Neural crest cell (in vitro differentiated cells): ENCODE results near the gene TK2. TPM values are rescaled to one million over a fixed set of nuclear protein-coding genes. Genes with fewer than 3 reads are reported as not detected.
"Not testable (repeated sequence)": the region's sequence is repeated elsewhere in the genome, so short reads cannot be mapped to it uniquely, and the experiment has no call there.

Source experiments
- DNase-seq: peaks from one replicate; pipeline ENCODE4 v3.0.0; 2021; ENCODE audit warnings: low read depth, mixed read lengths, low spot score
- H3K27ac Mint-ChIP-seq: one replicate; pipeline ENCODE4 v1.8.0; 2021; ENCODE audit warnings: mild to moderate bottlenecking, mixed read lengths; ENCODE audit not compliant: unreplicated experiment
- H3K27me3 Mint-ChIP-seq: 2 replicates; pipeline ENCODE4 v1.8.0; 2021; ENCODE audit warnings: low read depth, mild to moderate bottlenecking, mixed read lengths
- H3K36me3 Mint-ChIP-seq: 2 replicates; pipeline ENCODE4 v1.8.0; 2021; ENCODE audit warnings: low read depth, mild to moderate bottlenecking, mixed read lengths
- H3K4me1 Mint-ChIP-seq: 2 replicates; pipeline ENCODE4 v1.8.0; 2021; ENCODE audit warnings: mixed read lengths
- H3K4me3 Mint-ChIP-seq: one replicate; pipeline ENCODE4 v1.8.0; 2021; ENCODE audit warnings: mild to moderate bottlenecking, mixed read lengths
- H3K9me3 Mint-ChIP-seq: 2 replicates; pipeline ENCODE4 v1.8.0; 2021; ENCODE audit warnings: mixed read lengths
- total RNA-seq: library from RNA; stranded (reverse); gene quantifications from 2 replicates; pipeline ENCODE4 v1.2.1, GENCODE V29; 2021
- TF ChIP-seq, protein P1 (sequence below): fragments of 200-600 bp; sonication (generic); conservative IDR thresholded peaks from 2 replicates; pipeline ENCODE4 v1.5.0; 2021; ENCODE audit warnings: antibody characterized with exemption, mild to moderate bottlenecking

TK2 gene
- total RNA-seq, 1 donor from 2014 or later: 16.3 TPM

DNA sequence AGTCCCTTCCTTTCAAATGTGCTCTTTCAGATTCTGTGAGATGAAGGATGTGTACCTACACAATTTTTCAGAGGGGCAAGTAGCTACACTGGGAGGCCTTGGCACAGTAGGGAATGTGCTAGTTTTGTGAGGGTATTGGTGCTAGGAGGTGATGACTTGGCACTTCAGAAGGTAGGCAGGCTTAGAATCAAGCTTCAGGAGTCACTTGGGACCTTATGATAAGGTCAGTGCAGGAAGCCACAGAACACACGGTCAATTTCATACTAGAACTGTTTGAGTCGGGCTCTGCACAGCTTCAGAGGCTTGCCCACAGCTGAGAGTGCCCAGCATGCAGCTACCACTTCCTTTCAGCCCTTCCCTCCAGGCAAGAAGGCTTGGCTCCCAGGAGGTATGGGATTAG lies 22.4 kb upstream of the TK2 start:
- H3K27me3 Mint-ChIP-seq: peaks cover 5% of the 10 kb centered on the region
- no peaks in the 10 kb centered on the region for H3K4me1 Mint-ChIP-seq
- no peak for DNase-seq
- H3K4me3 Mint-ChIP-seq: no peak overlapping the region
- H3K9me3 Mint-ChIP-seq: no peaks in the 10 kb centered on the region
- H3K36me3 Mint-ChIP-seq: peaks cover 5% of the 10 kb centered on the region
- H3K27ac Mint-ChIP-seq: no peak overlapping the region
- TF ChIP-seq, protein P1, sequence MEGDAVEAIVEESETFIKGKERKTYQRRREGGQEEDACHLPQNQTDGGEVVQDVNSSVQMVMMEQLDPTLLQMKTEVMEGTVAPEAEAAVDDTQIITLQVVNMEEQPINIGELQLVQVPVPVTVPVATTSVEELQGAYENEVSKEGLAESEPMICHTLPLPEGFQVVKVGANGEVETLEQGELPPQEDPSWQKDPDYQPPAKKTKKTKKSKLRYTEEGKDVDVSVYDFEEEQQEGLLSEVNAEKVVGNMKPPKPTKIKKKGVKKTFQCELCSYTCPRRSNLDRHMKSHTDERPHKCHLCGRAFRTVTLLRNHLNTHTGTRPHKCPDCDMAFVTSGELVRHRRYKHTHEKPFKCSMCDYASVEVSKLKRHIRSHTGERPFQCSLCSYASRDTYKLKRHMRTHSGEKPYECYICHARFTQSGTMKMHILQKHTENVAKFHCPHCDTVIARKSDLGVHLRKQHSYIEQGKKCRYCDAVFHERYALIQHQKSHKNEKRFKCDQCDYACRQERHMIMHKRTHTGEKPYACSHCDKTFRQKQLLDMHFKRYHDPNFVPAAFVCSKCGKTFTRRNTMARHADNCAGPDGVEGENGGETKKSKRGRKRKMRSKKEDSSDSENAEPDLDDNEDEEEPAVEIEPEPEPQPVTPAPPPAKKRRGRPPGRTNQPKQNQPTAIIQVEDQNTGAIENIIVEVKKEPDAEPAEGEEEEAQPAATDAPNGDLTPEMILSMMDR: no peak

DNA sequence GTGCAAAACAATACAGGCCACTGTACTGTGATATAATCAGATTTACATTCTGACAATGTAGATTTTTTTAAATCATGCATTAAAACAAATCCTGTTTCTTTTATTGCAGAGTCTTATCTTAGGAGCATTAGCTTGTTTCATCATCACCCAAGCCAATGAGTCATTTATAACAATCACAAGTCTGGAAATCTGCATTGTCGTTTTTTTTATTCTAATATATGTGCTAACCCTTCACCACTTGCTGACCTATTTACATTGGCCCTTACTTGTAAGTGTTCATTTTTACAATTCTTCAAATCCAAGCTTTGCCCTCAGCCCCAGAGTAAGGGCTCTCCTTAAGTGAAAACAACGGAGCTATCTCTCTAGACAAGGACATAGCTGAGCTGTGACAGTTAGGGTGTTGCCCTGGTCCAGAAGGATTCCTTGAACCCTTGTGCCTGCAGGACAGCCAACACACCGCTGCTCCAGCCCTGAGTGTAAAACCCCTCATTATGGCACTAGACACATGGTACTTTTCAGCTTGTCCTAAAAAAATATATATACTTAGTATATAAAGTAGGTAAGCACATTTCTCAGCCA lies 20.0 kb upstream of the TK2 start:
- H3K4me3 Mint-ChIP-seq: no peak overlapping the region
- H3K9me3 Mint-ChIP-seq: no peaks in the 10 kb centered on the region
- no peaks in the 10 kb centered on the region for H3K27me3 Mint-ChIP-seq
- TF ChIP-seq, protein P1: no peak
- H3K36me3 Mint-ChIP-seq: peaks cover 12% of the 10 kb centered on the region
- H3K27ac Mint-ChIP-seq: no peak overlapping the region
- no peak for DNase-seq
- H3K4me1 Mint-ChIP-seq: no peaks in the 10 kb centered on the region

DNA sequence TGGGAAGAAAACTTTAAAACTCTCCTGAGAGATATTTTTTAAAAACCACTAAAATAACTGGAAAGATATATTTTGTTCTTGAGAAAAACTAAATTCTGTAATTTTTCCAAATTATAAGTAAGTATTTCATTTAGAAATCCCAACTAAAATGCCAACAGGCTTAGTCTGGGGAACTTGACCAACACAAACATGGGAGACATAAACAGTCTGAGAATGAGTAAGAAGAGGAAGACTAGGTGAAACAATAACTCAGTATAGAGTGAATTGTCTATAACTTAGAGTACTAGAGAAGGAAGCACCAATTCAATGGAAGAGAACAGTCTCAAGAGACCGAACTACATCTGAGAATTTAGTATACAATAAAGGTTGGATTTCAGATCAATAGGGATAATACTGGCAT lies 19.2 kb upstream of the TK2 start:
- H3K4me1 Mint-ChIP-seq: no peaks in the 10 kb centered on the region
- no peak for DNase-seq
- H3K27ac Mint-ChIP-seq: no peak overlapping the region
- TF ChIP-seq, protein P1: no peak
- no peaks in the 10 kb centered on the region for H3K27me3 Mint-ChIP-seq
- no peaks in the 10 kb centered on the region for H3K9me3 Mint-ChIP-seq
- no peak overlapping the region for H3K4me3 Mint-ChIP-seq
- peaks cover 12% of the 10 kb centered on the region for H3K36me3 Mint-ChIP-seq

DNA sequence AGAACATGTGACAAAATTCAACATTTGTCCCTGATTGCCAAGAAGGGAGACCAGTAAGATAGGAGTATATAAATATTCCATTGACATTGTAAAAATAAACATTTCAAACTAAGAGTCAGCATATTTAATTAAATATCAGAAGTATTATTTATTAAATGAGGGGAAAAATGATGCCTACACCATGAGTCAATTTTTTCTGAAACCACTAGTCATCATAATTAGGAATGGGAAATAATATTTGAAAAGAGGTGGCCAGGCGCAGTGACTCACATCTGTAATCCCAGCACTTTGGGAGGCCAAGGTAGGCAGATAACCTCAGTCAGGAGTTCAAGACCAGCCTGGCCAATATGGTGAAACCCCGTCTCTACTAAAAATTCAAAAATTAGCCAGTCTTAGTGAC lies 18.4 kb upstream of the TK2 start:
- Mint-ChIP-seq H3K4me3 (no peak overlapping the region), H3K27me3 (no peaks in the 10 kb centered on the region), H3K36me3 (peaks cover 14% of the 10 kb centered on the region), H3K9me3 (no peaks in the 10 kb centered on the region), H3K27ac (no peak overlapping the region), H3K4me1 (no peaks in the 10 kb centered on the region)
- no peak for DNase-seq
- TF ChIP-seq, protein P1: no peak

DNA sequence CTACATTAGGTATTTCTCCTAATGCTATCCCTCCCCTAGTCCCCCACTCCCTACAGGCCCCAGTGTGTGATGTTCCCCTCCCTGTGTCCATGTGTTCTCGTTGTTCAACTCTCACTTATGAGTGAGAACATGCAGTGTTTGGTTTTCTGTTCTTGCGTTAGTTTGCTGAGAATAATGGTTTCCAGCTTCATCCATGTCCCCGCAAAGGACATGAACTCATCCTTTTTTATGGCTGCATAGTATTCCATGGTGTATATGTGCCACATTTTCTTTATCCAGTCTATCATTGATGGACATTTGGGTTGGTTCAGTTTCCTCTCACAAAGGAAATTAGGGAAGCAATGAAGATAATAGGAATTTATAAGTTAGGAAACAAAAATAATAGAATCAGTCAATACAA lies 17.3 kb upstream of the TK2 start:
- not testable (repeated sequence) for H3K4me3 Mint-ChIP-seq, H3K27ac Mint-ChIP-seq, DNase-seq, H3K4me1 Mint-ChIP-seq, H3K9me3 Mint-ChIP-seq, H3K27me3 Mint-ChIP-seq
- H3K36me3 Mint-ChIP-seq: peaks cover 14% of the 10 kb centered on the region

DNA sequence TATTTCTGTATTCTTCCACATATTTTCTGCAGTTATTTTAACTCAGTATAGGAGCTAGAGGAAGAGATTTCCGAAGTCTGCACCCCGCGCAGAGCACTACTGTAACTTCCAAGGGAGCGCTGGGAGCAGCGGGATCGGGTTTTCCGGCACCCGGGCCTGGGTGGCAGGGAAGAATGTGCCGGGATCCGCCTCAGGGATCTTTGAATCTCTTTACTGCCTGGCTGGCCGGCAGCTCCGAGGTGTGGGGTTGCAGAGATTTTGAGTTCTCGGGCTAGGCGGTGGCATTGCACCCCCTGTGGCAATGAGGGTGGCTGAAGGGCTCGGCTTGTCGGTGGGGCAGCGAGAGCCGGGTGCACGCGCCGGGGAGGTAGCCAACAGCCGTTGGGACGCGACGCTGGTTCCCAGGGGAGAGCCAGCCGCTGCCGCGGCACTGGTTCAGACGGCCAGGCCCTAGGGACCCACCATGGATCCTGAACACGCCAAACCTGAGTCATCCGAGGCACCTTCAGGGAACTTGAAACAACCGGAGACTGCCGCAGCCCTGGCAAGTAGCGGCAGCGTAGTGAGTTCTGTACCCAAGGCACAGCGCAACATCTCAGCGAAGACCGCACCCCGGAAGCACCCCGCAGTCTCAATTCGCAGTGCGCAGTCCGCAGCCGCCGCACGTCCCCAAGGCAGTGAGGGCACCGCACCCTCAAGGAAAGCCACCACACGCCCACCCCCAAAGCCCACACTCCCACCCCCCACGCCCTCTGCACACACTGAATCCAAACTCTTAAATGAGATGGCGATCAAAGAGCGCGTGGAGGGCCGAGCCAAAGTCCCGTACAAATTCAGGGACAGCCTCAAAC lies 16.4 kb upstream of the TK2 start, which contains the start of gene CMTM1:
Gene CMTM1, plus strand, starts transcription at position 389 of the 851 bp plus-strand sequence. Its CDS starts 75 bp downstream, at position 464.
- H3K27ac Mint-ChIP-seq: no peak within 1 kb of the TSS
- H3K9me3 Mint-ChIP-seq: no peaks in the 10 kb centered on the region
- TF ChIP-seq, protein P1: no peak
- H3K27me3 Mint-ChIP-seq: no peaks in the 10 kb centered on the region
- H3K4me1 Mint-ChIP-seq: no peaks in the 10 kb centered on the region
- H3K4me3 Mint-ChIP-seq: no peak within 1 kb of the TSS
- H3K36me3 Mint-ChIP-seq: peaks cover 14% of the 10 kb centered on the region
- no peak for DNase-seq
